Memory B cell (primary cell): ENCODE measurements around the gene GOLGA8F.
"Not testable (repeated sequence)": the region's sequence is repeated elsewhere in the genome, so short reads cannot be mapped to it uniquely, and the experiment has no call there.

Source experiments
- ATAC-seq: fragments of 150-1000 bp; cut with Tn5 transposase; 2 replicates; pipeline ENCODE4 v1.10.0; 2021; ENCODE audit warnings: low read depth, mild to moderate bottlenecking, moderate library complexity
- DNase-seq, 2 donors: peaks; one replicate each; pipeline ENCODE4 v3.0.0; 2022; ENCODE audit warnings: low spot score in 2 of 2
- H3K27ac Mint-ChIP-seq: one replicate; pipeline ENCODE4 v1.8.0; 2022; ENCODE audit warnings: mild to moderate bottlenecking, moderate library complexity, mixed read lengths
- H3K27me3 Mint-ChIP-seq: one replicate; pipeline ENCODE4 v1.8.0; 2022; ENCODE audit warnings: mixed read lengths
- H3K36me3 Mint-ChIP-seq: one replicate; pipeline ENCODE4 v1.8.0; 2022; ENCODE audit warnings: mild to moderate bottlenecking, mixed read lengths
- H3K4me1 Mint-ChIP-seq: one replicate; pipeline ENCODE4 v1.8.0; 2022; ENCODE audit warnings: mixed read lengths
- H3K4me3 Mint-ChIP-seq: one replicate; pipeline ENCODE4 v1.8.0; 2022; ENCODE audit warnings: mild to moderate bottlenecking, moderate library complexity, mixed read lengths
- H3K9me3 Mint-ChIP-seq: one replicate; pipeline ENCODE4 v1.8.0; 2022; ENCODE audit warnings: mixed read lengths

The GOLGA8F gene

GRCh38 chr15:28378364-28378763, at the start of gene GOLGA8F:
GOLGA8F (plus strand) TSS chr15:28378664; CDS start chr15:28378762, 98 bp downstream.
- not testable (repeated sequence) for H3K4me3 Mint-ChIP-seq, H3K4me1 Mint-ChIP-seq, H3K9me3 Mint-ChIP-seq, H3K36me3 Mint-ChIP-seq, ATAC-seq, DNase-seq, H3K27me3 Mint-ChIP-seq, H3K27ac Mint-ChIP-seq

- H3K4me3 Mint-ChIP-seq, H3K4me1 Mint-ChIP-seq, H3K27ac Mint-ChIP-seq: not testable (repeated sequence)
These were observed 20.5 kb upstream of the GOLGA8F start, which contains the start of gene GOLGA6L24 for GRCh38 chr15:28357984-28358383. GOLGA6L24 (minus strand) TSS chr15:28358084; CDS start chr15:28358023, 61 bp downstream.

GRCh38 chr15:28365502-28365901, 13.0 kb upstream of the GOLGA8F start:
- not testable (repeated sequence) for ATAC-seq, H3K9me3 Mint-ChIP-seq, H3K27ac Mint-ChIP-seq, H3K27me3 Mint-ChIP-seq, H3K36me3 Mint-ChIP-seq, DNase-seq, H3K4me1 Mint-ChIP-seq, H3K4me3 Mint-ChIP-seq

More at GRCh38 chr15:28357984-28358383, 20.5 kb upstream of the GOLGA8F start, which contains the start of gene GOLGA6L24:
- not testable (repeated sequence) for H3K27me3 Mint-ChIP-seq, H3K36me3 Mint-ChIP-seq, ATAC-seq, DNase-seq, H3K9me3 Mint-ChIP-seq

- not testable (repeated sequence) for DNase-seq, H3K27me3 Mint-ChIP-seq, H3K4me1 Mint-ChIP-seq, H3K4me3 Mint-ChIP-seq, ATAC-seq, H3K9me3 Mint-ChIP-seq, H3K36me3 Mint-ChIP-seq, H3K27ac Mint-ChIP-seq
These were observed 1.6 kb downstream of the GOLGA8F start for GRCh38 chr15:28380053-28380452.

GRCh38 chr15:28396022-28396421, 17.6 kb downstream of the GOLGA8F start:
- ATAC-seq, H3K4me3 Mint-ChIP-seq, H3K4me1 Mint-ChIP-seq: not testable (repeated sequence)

GRCh38 chr15:28402774-28403435, 24.4 kb downstream of the GOLGA8F start:
- H3K4me1 Mint-ChIP-seq, H3K27me3 Mint-ChIP-seq, H3K27ac Mint-ChIP-seq, H3K36me3 Mint-ChIP-seq, DNase-seq, H3K4me3 Mint-ChIP-seq, H3K9me3 Mint-ChIP-seq, ATAC-seq: not testable (repeated sequence)

More at GRCh38 chr15:28396022-28396421, 17.6 kb downstream of the GOLGA8F start:
- H3K36me3 Mint-ChIP-seq, H3K27me3 Mint-ChIP-seq, H3K27ac Mint-ChIP-seq, DNase-seq, H3K9me3 Mint-ChIP-seq: not testable (repeated sequence)

- not testable (repeated sequence) for H3K27ac Mint-ChIP-seq, H3K36me3 Mint-ChIP-seq, H3K27me3 Mint-ChIP-seq, DNase-seq, H3K4me1 Mint-ChIP-seq, H3K9me3 Mint-ChIP-seq, ATAC-seq, H3K4me3 Mint-ChIP-seq
These were observed 42.0 kb downstream of the GOLGA8F start for GRCh38 chr15:28420470-28420869.

GRCh38 chr15:28435594-28435993, 57.1 kb downstream of the GOLGA8F start:
- not testable (repeated sequence) for H3K27me3 Mint-ChIP-seq, H3K4me3 Mint-ChIP-seq, H3K4me1 Mint-ChIP-seq, DNase-seq, ATAC-seq, H3K9me3 Mint-ChIP-seq, H3K36me3 Mint-ChIP-seq, H3K27ac Mint-ChIP-seq
